ENCODE data around the gene AFM.
"Not testable (repeated sequence)": the region's sequence is repeated elsewhere in the genome, so short reads cannot be mapped to it uniquely, and the experiment has no call there.

The AFM gene

GRCh38 chr4:73508651-73509050, 27.1 kb downstream of the AFM start:
- DNase-seq = no peak

GRCh38 chr4:73518340-73518739, 36.8 kb downstream of the AFM start:
- DNase-seq = no peak

GRCh38 chr4:73520821-73521220, 39.3 kb downstream of the AFM start:
- no peak for DNase-seq

- no peak for DNase-seq
Observed at GRCh38 chr4:73523126-73523525, 41.6 kb downstream of the AFM start.

GRCh38 chr4:73525611-73526010, 44.1 kb downstream of the AFM start:
- no peak for DNase-seq

- no peak for DNase-seq
Observed at GRCh38 chr4:73527196-73527595, 45.7 kb downstream of the AFM start.

GRCh38 chr4:73528171-73528570, 46.6 kb downstream of the AFM start:
- DNase-seq = no peak

GRCh38 chr4:73533515-73534422, 52.2 kb downstream of the AFM start:
- DNase-seq = no peak

- no peak for DNase-seq
Observed at GRCh38 chr4:73538162-73538561, 56.6 kb downstream of the AFM start.

GRCh38 chr4:73539386-73539785, 57.8 kb downstream of the AFM start:
- DNase-seq = no peak

- no peak for DNase-seq
Observed at GRCh38 chr4:73540826-73541225, 59.3 kb downstream of the AFM start.

GRCh38 chr4:73541251-73541650, 59.7 kb downstream of the AFM start:
- no peak for DNase-seq

- DNase-seq = no peak
Observed at GRCh38 chr4:73544620-73545019, 63.1 kb downstream of the AFM start.

- not testable (repeated sequence) for DNase-seq
Observed at GRCh38 chr4:73550865-73551264, 69.3 kb downstream of the AFM start.

Measured in effector CD8-positive, alpha-beta T cell (primary cell).